K562 (cell line): ENCODE measurements around the gene TMEM181. TPM values are rescaled to one million over a fixed set of nuclear protein-coding genes. Genes with fewer than 3 reads are reported as not detected.

Source experiments
- ARID2 ChIP-seq: fragments of 450-650 bp; IDR thresholded peaks from 2 replicates; pipeline ENCODE4 v1.6.1; 2017; ENCODE audit warnings: antibody characterized with exemption, mild to moderate bottlenecking
- ARNT ChIP-seq, 2 experiments: fragments of 450-650 bp; IDR thresholded peaks; 2 replicates each; pipeline ENCODE4 v1.6.1; 2016; ENCODE audit warnings: mild to moderate bottlenecking in 1 of 2
- BACH1 ChIP-seq: fragments of 200-800 bp; sonication (Bioruptor generic); IDR thresholded peaks from 2 replicates; pipeline ENCODE4 v1.6.1; 2016; ENCODE audit warnings: missing genetic modification characterization, missing compliant biosample characterization
- CHD7 ChIP-seq: fragments of 200-600 bp; sonication (generic); IDR thresholded peaks from one replicate; pipeline ENCODE4 v1.6.1; 2012; ENCODE audit warnings: mild to moderate bottlenecking, low read depth, low read length, inconsistent platforms
- FOSL1 ChIP-seq: fragments of 200-800 bp; sonication (Bioruptor generic); conservative IDR thresholded peaks from 2 replicates; pipeline ENCODE4 v1.6.1; 2016; ENCODE audit warnings: missing genetic modification characterization, missing compliant biosample characterization
- PCBP2 ChIP-seq: fragments of 200-400 bp; formaldehyde crosslinking; IDR thresholded peaks from 2 replicates; pipeline ENCODE4 v1.6.1; 2018; ENCODE audit warnings: low read length, low read depth, mild to moderate bottlenecking, moderate library complexity; ENCODE audit not compliant: poor library complexity, severe bottlenecking
- ZNF830 ChIP-seq: fragments of 250-450 bp; sonication (Bioruptor Pico); IDR thresholded peaks from 2 replicates; pipeline ENCODE4 v1.5.0; 2021; ENCODE audit warnings: mild to moderate bottlenecking
- polyA plus RNA-seq, 8 experiments: library from polyadenylated mRNA; depleted of rRNA in 4 of 8; stranded (reverse) in 5 of 8; unstranded in 3 of 8; fragments of >200 nt; fragmentation: Nextera tagmentation in 2 of 8; fragmentation: Illumina TruSeq in 1 of 8; extraction: Ambion mirVana in 2 of 8; extraction: Trizol in 1 of 8; gene quantifications; 2 replicates each; pipeline versions ENCODE4 v1.2.1 to v1.2.3, GENCODE V29; 2011 to 2014; ENCODE audit warnings: inconsistent platforms in 1 of 8, missing spikeins in 1 of 8
- total RNA-seq, 7 experiments: library from RNA; depleted of rRNA in 6 of 7; stranded (reverse); fragments of >200 nt in 6 of 7; fragmentation: Illumina TruSeq in 2 of 7; extraction: Trizol in 2 of 7; gene quantifications; 2 replicates each; pipeline versions ENCODE4 v1.2.1 to v1.2.3, GENCODE V29; 2011 to 2021; ENCODE audit warnings: low replicate concordance in 1 of 7

The TMEM181 gene
- total and polyA plus RNA-seq, 9 of the 15 experiments (the other 6 are each of a cell fraction or from before 2014, with no cell fraction given), result 5.6 to 27.2 (median 19.9) TPM

GRCh38 chr6:158518191-158519127 lies 41.4 kb upstream of the TMEM181 start (continued):
- TF ChIP-seq CHD7 (no peak), FOSL1 (tag) (peak; percentile 89), ARNT (IDR thresholded peaks at IDR 0.05) (no peak), BACH1 (tag) (0 out of 2 replicates have a peak, but pooled peaks have one; percentile 13), ARID2 (no peak), PCBP2 (no peak), ZNF830 (CRISPR knock-in tag) (no peak)
